ENCODE results near the gene TRPM1. TPM values are rescaled to one million over a fixed set of nuclear protein-coding genes. Genes with fewer than 3 reads are reported as not detected.

Gene TRPM1
- 0.48 and 0.89 TPM in 2 replicates for total RNA-seq (2014; rRNA removed; shearing (Covaris generic))

DNA sequence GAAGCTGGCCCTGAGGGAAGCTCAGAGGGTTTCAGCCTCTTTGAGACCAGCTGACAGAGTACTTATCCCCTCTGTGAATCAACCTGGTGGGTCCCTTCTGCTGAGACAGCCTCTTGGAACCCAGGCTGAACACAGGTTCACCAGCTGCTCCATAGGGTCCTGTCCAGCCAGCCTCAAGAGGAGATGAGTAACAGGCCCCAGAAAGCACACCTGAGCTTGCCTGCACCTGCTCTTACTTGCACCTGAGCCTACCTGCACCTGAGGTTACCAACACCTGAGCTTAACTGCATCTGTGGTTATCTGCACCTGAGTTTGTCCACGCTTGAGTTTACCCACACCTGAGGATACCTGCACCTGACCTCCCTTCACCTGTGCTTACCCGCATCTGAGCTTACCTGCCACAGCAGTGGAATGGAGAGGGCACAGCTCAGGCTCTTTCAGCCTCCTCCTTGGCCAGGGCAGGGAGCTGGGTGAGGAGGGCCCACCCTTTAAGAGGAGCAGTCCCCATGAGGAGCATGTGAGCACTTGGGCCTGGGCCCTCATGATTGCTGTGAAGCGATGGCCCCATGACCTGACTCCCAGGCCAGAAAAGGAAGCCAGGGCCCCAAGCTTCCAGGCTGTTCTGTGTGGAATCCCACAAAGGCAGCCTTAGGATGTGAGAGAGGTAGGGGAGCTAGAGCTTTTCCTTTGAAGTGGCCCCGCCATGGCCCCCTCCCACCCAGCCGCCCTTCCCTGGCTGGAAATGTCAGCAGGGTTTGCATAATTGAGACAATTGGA is at the start of gene TRPM1:
Gene TRPM1, minus strand, starts transcription at position 464 of the 777 bp plus-strand sequence. CDS start 20,370 bp downstream, outside the sequence.
- H3K27me3 ChIP-seq (ENCODE audit: control insufficient read depth, insufficient read depth, low read length), result no peaks in the 10 kb centered on the region
- H3K36me3 ChIP-seq (replicated peaks; ENCODE audit: control insufficient read depth, insufficient read depth, low read length), result no peaks in the 10 kb centered on the region
- no peak within 1 kb of the TSS for H3K4me3 ChIP-seq (ENCODE audit: insufficient read depth, low read depth, low read length)
- no peak for DNase-seq

DNA sequence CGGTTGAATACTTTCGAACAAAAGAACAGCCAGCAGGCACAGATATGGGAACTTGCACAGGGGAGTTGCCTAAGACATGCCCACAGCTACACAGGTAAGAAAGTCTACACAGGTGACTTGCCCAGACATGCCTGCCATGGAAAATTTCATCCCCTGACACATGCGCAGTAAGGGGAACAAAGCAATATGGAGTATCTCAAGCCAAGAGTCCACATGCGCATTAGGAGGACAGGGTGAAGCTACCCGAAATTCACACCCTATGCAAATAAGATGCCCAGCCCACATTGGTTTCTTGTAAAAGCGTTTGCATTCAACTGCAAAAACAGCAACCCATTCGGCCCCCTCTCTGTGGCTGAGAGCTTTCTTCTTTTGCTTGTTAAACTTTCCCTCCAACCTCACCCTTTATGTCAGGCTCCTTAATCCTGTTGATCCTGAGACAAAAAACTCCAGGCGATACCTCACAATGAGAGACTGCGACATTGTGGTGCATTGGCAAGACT is 49.3 kb upstream of the TRPM1 start:
- Histone ChIP-seq H3K36me3 (replicated peaks; ENCODE audit: control insufficient read depth, insufficient read depth, low read length) (no peaks in the 10 kb centered on the region), H3K27me3 (ENCODE audit: control insufficient read depth, insufficient read depth, low read length) (no peaks in the 10 kb centered on the region), H3K4me3 (ENCODE audit: insufficient read depth, low read depth, low read length) (no peak overlapping the region)
- DNase-seq, result peak; percentile 63

GRCh38 chr15:31149987-31150386 is 48.5 kb upstream of the TRPM1 start:
- Histone ChIP-seq H3K27me3 (ENCODE audit: control insufficient read depth, insufficient read depth, low read length) (no peaks in the 10 kb centered on the region), H3K4me3 (ENCODE audit: insufficient read depth, low read depth, low read length) (no peak overlapping the region)

DNA sequence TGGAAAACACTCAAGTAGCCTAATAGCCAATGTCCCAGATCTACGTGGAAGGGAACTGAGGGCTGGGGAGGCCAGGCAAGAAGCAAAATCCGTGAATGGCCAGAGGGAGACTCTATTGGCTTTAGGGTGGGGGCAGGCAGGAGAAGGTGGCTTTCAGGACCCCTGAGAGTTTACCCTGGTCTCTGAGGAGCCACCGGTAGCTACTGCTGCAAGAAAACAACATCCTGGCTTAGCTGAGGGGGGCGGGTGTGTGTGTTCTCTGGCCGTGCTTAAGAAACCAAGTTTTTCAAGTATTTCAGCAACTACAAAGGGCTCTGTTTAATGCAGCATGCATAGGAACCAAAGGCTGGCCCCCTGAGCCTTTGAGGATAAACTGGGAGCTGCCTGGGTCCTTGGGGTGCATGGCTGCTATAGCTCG is 47.6 kb upstream of the TRPM1 start:
- H3K27me3 ChIP-seq (ENCODE audit: control insufficient read depth, insufficient read depth, low read length), result no peaks in the 10 kb centered on the region
- H3K4me3 ChIP-seq (ENCODE audit: insufficient read depth, low read depth, low read length), result no peak overlapping the region
- DNase-seq, result peak; percentile 51
- no peaks in the 10 kb centered on the region for H3K36me3 ChIP-seq (replicated peaks; ENCODE audit: control insufficient read depth, insufficient read depth, low read length)

More at GRCh38 chr15:31149987-31150386, 48.5 kb upstream of the TRPM1 start:
- no peaks in the 10 kb centered on the region for H3K36me3 ChIP-seq (replicated peaks; ENCODE audit: control insufficient read depth, insufficient read depth, low read length)
- no peak for DNase-seq

DNA sequence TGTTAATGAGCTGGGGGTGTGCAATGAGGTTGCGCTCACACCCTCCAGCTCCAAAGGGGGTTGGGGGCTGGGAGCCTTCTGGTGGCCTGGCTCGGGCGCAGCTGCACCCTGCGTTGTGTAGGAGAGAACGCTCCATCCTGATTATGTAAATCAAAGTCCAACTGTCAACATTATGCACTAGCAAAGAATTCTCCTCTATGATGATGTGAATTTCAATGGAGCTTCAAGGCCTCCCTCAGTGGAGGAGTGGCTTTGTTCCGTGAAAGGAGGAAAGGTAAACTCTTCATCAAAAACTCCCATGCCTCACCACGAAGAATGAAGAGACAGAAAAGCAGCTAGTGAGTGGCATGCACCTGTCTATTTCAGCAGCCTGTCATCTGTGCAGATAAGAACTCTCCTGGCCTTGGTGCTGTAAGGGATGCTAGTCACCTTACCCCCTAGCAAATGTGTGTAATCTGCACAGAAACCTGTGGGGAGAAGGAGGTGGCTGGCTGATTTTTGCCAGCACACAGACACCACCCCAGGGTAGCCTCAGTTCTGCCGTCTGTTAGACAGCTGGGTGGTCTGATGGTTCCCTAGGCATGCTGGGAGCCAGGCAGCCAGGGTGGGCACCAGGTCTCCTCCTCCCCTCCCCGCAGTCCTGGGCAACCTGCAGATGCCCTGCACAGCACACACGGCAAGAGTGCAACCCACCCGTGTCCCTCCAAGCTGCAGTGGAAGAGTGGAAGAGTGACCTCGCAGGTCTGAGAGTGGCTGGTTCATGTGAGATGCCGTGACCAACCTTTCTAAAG is 47.0 kb upstream of the TRPM1 start:
- peak; percentile 43 for DNase-seq
- Histone ChIP-seq H3K4me3 (ENCODE audit: insufficient read depth, low read depth, low read length) (no peak overlapping the region), H3K36me3 (replicated peaks; ENCODE audit: control insufficient read depth, insufficient read depth, low read length) (no peaks in the 10 kb centered on the region), H3K27me3 (ENCODE audit: control insufficient read depth, insufficient read depth, low read length) (no peaks in the 10 kb centered on the region)

GRCh38 chr15:31147944-31148296 is 46.4 kb upstream of the TRPM1 start:
- no peaks in the 10 kb centered on the region for H3K36me3 ChIP-seq (replicated peaks; ENCODE audit: control insufficient read depth, insufficient read depth, low read length)
- H3K27me3 ChIP-seq (ENCODE audit: control insufficient read depth, insufficient read depth, low read length), result no peaks in the 10 kb centered on the region
- no peak for DNase-seq
- H3K4me3 ChIP-seq (ENCODE audit: insufficient read depth, low read depth, low read length), result no peak overlapping the region

DNA sequence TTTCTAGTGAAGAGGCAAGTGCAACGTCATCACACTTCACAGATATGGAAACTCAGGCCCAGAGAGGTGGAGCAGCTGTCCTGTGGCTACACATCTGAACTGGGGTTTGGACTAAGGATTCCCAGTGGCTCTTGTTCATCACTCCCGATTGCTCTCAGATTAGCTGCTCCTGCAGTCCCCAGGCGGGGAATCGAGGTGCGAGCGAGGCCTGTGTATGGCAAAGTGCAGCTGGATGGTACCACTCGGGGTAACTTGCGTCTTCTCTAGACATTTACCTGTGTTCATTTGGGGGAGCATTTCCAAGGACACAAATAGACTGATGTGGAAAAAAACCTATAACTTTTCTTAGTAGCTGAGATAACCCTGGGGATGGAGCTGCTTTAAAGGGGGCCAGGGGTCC is 45.9 kb upstream of the TRPM1 start:
- DNase-seq, result peak; percentile 38
- no peak overlapping the region for H3K4me3 ChIP-seq (ENCODE audit: insufficient read depth, low read depth, low read length)
- no peaks in the 10 kb centered on the region for H3K27me3 ChIP-seq (ENCODE audit: control insufficient read depth, insufficient read depth, low read length)
- H3K36me3 ChIP-seq (replicated peaks; ENCODE audit: control insufficient read depth, insufficient read depth, low read length), result no peaks in the 10 kb centered on the region

DNA sequence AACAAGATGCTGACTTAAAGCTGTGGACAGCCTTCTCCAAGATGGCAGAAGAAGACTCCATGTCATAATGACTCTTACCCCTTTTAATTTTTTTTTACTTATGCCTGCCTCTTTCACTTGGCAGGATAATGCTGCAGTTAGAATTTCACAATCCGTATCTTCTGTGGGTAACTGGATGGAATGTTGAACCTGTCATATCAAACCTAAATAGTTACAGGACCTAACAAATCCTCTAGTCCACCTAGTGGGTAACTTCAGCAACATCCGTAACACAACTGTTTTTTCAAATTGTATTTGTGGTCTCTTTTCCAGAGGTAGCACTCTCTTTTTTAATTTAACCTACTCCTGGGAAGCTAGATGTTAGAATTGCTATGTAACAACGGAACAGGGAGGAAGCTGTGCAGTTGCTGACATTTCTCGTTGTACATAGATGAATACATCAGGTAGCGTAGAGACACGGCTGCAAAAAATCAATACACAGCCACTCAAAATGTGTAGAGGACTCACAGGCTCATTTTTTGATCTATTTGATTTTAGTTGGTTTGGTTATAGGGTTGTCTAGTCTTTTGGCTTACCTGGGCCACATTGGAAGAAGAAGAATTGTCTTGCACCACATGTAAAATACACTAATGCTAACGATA is 43.9 kb upstream of the TRPM1 start:
- Histone ChIP-seq H3K27me3 (ENCODE audit: control insufficient read depth, insufficient read depth, low read length) (no peaks in the 10 kb centered on the region), H3K36me3 (replicated peaks; ENCODE audit: control insufficient read depth, insufficient read depth, low read length) (no peaks in the 10 kb centered on the region), H3K4me3 (ENCODE audit: insufficient read depth, low read depth, low read length) (no peak overlapping the region)
- no peak for DNase-seq

DNA sequence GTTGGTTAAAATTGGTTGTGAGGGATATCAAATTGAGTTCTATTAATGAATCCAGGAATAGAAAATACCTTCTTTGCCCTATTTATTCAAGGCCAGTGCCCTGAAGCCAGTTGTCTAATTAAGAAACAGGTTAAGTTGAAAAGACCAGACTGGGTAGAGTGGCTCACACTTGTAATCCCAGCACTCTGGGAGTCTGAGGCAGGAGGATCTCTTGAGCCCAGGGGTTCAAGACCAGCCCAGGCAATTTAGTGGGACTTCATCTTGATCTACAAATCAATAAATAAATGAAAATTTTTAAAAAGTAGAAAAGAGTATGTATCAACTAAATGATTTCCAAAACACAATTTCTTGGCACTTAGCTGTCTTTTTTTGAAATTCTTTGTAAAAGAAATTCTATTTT is 40.3 kb upstream of the TRPM1 start:
- H3K27me3 ChIP-seq (ENCODE audit: control insufficient read depth, insufficient read depth, low read length), result no peaks in the 10 kb centered on the region
- no peaks in the 10 kb centered on the region for H3K36me3 ChIP-seq (replicated peaks; ENCODE audit: control insufficient read depth, insufficient read depth, low read length)
- no peak for DNase-seq
- no peak overlapping the region for H3K4me3 ChIP-seq (ENCODE audit: insufficient read depth, low read depth, low read length)

- no peaks in the 10 kb centered on the region for H3K27me3 ChIP-seq (ENCODE audit: control insufficient read depth, insufficient read depth, low read length)
These were observed 35.2 kb upstream of the TRPM1 start for GRCh38 chr15:31136607-31137328.

GRCh38 chr15:31136016-31136415 is 34.5 kb upstream of the TRPM1 start:
- H3K27me3 ChIP-seq (ENCODE audit: control insufficient read depth, insufficient read depth, low read length), result no peaks in the 10 kb centered on the region
- peak; percentile 79 for DNase-seq
- no peak overlapping the region for H3K4me3 ChIP-seq (ENCODE audit: insufficient read depth, low read depth, low read length)
- no peaks in the 10 kb centered on the region for H3K36me3 ChIP-seq (replicated peaks; ENCODE audit: control insufficient read depth, insufficient read depth, low read length)

More at GRCh38 chr15:31136607-31137328, 35.2 kb upstream of the TRPM1 start:
- DNase-seq, result no peak
- no peaks in the 10 kb centered on the region for H3K36me3 ChIP-seq (replicated peaks; ENCODE audit: control insufficient read depth, insufficient read depth, low read length)
- H3K4me3 ChIP-seq (ENCODE audit: insufficient read depth, low read depth, low read length), result no peak overlapping the region

GRCh38 chr15:31135523-31135922 is 34.0 kb upstream of the TRPM1 start:
- DNase-seq, result no peak
- no peaks in the 10 kb centered on the region for H3K36me3 ChIP-seq (replicated peaks; ENCODE audit: control insufficient read depth, insufficient read depth, low read length)
- H3K27me3 ChIP-seq (ENCODE audit: control insufficient read depth, insufficient read depth, low read length), result no peaks in the 10 kb centered on the region
- no peak overlapping the region for H3K4me3 ChIP-seq (ENCODE audit: insufficient read depth, low read depth, low read length)

- Histone ChIP-seq H3K4me3 (ENCODE audit: insufficient read depth, low read depth, low read length) (no peak overlapping the region), H3K36me3 (replicated peaks; ENCODE audit: control insufficient read depth, insufficient read depth, low read length) (no peaks in the 10 kb centered on the region), H3K27me3 (ENCODE audit: control insufficient read depth, insufficient read depth, low read length) (no peaks in the 10 kb centered on the region)
- DNase-seq, result no peak
These were observed 32.4 kb upstream of the TRPM1 start for GRCh38 chr15:31133890-31134289.

DNA sequence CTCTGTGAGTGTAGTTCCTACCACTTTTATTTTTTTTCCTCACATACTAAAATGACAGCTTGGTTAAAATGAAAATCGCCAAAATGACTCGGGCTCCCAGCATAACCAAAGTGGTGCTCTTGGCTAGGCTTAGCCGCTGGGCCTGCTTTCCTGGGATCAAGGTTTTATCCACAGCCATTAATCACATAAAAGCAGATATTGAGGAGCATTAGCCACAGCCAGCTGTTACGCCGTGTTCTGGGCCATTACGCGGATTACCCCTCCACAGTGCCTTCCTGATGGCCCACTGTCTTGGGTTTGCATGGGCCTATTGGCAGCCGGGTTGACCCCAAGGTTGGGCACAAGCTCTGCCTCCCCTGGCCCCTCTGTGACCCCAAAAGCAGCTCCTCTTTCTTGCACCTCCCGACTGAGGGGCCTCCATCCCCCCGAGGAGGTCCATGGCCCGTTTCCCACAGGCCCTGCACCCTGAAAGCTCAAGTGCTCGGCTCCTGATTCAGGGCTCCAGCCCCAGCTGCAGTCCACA is 30.4 kb upstream of the TRPM1 start:
- Histone ChIP-seq H3K4me3 (ENCODE audit: insufficient read depth, low read depth, low read length) (no peak overlapping the region), H3K36me3 (replicated peaks; ENCODE audit: control insufficient read depth, insufficient read depth, low read length) (no peaks in the 10 kb centered on the region), H3K27me3 (ENCODE audit: control insufficient read depth, insufficient read depth, low read length) (no peaks in the 10 kb centered on the region)
- DNase-seq, result no peak
